ENCODE measurements around the gene NTNG2.
A peak's percentile ranks its signal among the peaks of the same experiment; 100 is the strongest.

NTNG2 gene

GRCh38 chr9:132175431-132175830, 13.6 kb downstream of the NTNG2 start:
- DNase-seq = no peak

- DNase-seq = no peak
Observed at GRCh38 chr9:132176338-132176737, 14.5 kb downstream of the NTNG2 start.

- DNase-seq = no peak
Observed at GRCh38 chr9:132181796-132182313, 20.0 kb downstream of the NTNG2 start.

DNA sequence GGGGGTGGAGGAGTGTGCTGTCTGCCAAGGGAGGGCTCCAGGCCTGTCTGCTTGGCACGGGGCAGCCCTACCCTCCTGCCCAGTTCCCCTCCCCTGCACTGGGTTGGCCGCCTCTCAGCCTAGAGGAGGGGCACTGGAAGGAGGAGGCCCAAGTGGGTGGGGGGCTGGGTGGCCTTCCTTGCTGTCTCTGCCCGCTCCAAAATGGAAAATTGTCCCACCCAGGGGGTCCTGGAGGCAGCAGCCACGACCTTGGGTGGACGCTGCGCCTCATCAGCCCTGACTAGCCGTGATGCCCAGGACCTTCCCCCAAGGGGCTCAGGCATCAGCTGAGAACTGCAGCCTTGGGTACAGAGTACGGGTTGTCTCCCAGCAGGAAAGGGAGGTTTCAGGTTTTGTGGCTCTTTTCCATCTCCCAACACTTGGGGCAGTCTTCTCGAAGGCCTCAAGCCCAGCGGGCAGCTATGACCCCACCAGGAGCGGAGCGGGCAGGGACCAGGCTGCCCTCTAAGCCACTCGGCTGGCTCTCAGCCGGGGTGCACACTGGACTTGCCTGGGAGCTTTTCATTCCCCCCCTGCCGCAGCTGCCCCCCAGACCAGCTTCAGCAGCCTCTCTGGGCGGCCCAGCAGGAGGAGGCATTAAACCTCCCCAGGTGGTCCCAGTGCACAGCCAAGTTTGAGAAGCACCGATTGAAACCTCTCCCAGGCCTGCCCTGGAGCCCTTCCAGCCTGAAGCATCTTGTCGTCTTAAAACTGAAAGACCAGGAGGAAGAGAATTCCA, 20.6 kb downstream of the NTNG2 start:
- no peak for DNase-seq

DNA sequence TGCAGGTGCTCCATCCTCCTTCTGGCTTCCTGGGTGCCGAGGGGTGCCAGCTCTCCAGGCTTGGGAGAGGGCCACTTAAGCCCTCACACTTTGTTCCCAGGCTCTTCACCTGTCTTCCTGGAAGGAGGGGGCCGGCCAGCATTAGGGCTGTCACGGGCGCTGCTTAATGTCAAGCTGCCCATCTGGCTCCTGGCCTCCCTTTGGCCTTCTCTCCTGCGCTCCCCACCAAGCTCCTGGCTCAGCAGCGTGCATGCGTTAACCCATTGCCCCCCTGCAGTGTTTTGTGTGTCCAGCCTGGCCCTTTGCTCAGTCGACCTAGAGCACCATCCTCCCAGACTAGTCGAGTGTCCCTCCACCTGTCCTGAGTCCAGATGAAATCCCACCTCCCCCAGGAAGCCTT, 21.3 kb downstream of the NTNG2 start:
- no peak for DNase-seq

DNA sequence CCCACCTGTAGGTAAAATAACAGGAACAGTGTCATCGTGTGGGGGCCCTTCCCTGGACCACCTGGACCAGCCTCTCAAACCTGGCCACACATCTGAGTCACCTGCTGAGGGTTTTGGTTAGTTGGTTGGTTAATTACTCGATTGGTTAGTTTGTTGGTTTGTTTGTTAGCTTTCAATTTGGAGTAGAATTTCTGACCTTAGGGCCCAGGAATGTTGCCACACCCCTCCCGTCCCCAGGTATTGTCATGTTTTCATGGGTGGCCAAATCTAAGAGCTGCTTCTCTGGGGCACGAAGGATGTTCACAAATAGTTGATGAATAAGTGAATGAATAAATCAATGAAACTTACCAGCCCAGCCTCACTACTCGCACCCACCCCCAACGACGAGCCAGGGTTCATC, 21.9 kb downstream of the NTNG2 start:
- no peak for DNase-seq

DNA sequence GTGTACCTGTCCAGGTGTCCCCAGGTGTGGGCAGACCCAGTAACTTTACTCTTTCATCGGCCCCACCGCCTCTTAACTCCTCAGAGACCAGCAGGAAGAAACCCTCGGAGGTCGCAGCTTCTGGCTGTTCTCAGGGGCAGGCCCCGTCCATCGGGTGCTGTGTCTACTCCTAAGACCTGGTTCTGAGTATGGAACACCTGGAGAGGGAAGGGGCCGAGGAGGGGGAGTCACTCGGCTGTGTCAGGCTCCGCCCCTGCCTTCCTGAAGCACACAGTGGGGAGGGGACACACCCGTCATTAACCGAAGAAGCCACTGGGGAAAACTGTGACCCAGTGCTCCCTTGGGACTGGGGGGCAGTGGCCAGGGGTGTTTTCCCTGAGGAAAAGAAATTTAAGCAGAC, 22.3 kb downstream of the NTNG2 start:
- DNase-seq = no peak

DNA sequence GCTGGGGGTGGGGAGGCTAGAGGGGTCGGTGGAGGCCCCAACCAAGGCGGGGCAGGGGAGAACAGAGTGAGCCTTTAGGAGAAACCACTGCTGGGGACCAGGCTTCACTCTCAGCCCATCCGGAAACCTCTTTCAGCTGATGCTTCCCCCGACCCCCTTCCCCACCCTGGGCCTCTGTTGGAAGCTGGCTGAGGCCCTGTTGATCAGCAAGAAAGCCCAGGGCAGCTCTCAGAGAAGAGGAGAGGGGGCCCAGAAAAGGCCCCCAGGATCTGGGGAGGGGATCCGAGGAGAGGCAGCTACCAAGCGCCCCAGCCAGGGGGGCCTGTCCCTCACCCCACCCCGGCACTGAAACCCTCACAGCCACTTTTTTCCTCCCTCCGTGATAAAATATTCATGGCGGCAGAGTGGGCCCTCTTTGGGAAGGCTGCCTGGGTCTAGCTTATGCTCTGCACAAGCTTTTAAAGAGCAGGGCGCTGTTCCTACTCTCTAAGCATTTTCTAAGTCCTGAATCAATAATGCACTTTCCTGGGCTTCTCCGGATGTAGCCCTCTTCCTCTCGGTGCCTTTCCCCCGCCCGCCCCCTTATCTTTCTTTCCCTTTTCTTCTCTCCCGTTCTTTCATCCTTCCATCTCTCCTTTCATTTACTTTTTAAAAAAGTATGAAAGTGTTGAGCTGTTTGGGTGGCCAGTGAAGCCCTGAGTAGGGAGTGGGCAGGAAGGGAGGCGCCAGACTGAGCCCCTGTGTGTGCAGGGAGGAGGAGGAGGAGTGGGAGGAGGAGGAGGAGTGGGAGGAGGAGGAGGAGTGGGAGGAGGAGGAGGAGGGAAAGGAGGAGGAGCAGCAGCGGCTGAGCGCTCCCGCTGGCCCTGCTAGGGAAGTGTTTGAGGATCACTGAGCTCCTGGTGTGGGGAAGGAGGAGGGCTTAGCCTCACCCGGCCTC, 23.5 kb downstream of the NTNG2 start:
- DNase-seq = no peak

GRCh38 chr9:132187121-132187620, 25.3 kb downstream of the NTNG2 start:
- DNase-seq = no peak

- DNase-seq = no peak
Observed at GRCh38 chr9:132190966-132191365, 29.1 kb downstream of the NTNG2 start.

DNA sequence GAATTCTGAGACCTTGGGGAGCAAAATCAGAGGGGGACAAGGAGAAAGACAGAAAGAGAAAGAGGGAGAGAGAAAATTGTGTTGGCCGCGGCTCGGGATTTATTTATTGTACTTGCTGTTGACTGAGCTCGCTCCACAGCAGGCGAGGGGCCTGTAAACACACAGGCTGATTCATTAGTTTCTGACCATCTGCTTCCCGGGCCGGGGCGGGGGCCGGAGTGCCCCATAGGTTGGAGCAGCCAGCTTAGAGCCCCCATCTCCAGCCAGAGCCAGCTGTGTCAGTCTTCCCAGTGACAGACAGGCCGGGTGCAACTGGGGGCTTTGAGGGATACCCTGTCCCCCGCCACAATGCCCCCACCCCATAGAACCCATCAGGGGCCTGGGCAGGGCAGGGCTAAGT, 30.9 kb downstream of the NTNG2 start:
- no peak for DNase-seq

- no peak for DNase-seq
Observed at GRCh38 chr9:132193227-132194124, 31.6 kb downstream of the NTNG2 start.

DNA sequence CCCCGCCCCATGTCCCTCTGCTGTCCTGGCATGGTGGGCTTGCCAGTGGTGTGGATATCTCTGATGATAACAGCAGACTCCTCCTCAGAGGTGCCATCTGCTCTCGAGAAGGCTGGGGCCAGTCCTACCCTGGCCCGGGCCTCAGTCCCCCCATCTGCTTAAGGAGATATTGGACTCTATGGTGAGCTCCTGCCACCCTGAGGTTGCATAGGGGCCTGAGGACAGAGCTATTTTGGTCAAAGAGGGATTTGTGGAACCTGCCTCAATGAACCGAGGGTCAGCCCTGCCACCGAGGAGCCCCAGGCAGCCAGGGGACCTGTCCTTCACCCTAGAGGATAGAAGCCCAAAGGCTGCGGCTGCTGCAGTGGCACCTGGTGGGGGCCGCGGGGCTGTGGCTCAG, 32.6 kb downstream of the NTNG2 start:
- no peak for DNase-seq

- DNase-seq = no peak
Observed at GRCh38 chr9:132197315-132197714, 35.5 kb downstream of the NTNG2 start.

- DNase-seq = no peak
Observed at GRCh38 chr9:132197856-132198550, 36.1 kb downstream of the NTNG2 start.

GRCh38 chr9:132199056-132199455, 37.2 kb downstream of the NTNG2 start:
- DNase-seq = no peak

GRCh38 chr9:132200706-132201105, 38.8 kb downstream of the NTNG2 start:
- DNase-seq = no peak

- DNase-seq = peak; percentile 26
Observed at GRCh38 chr9:132201139-132201538, 39.3 kb downstream of the NTNG2 start.

GRCh38 chr9:132201780-132202703, 40.2 kb downstream of the NTNG2 start:
- DNase-seq = no peak

GRCh38 chr9:132204883-132205282, 43.0 kb downstream of the NTNG2 start:
- DNase-seq = no peak

GRCh38 chr9:132207215-132207614, 45.4 kb downstream of the NTNG2 start:
- DNase-seq = no peak

Measured in NCI-H2081 treated with DMSO at 0.1 percent for 48 hours (cell line).